HepG2 (cell line): ENCODE measurements around the gene NELL1. TPM values are rescaled to one million over a fixed set of nuclear protein-coding genes. Genes with fewer than 3 reads are reported as not detected.

Experiments
- ATAC-seq: fragments of 200-7000 bp; cut with Tn5 transposase; 3 replicates; pipeline ENCODE4 v1.9.1; 2020; ENCODE audit warnings: mild to moderate bottlenecking, moderate library complexity
- BruUV-seq: library from RNA; stranded (reverse); fragments of 400-500 nt; replicated peaks from 2 replicates; lab custom pipeline; 2021; lab: Mats Ljungman, UMichigan
- CTCF ChIA-PET: fragments of 300-600 bp; formaldehyde crosslinking; extraction: SDS; loops from one replicate; lab custom pipeline; 2021; ENCODE audit warnings: low total read pairs, inconsistent platforms, low intra/inter-chr PET ratio; lab: Yijun Ruan, JAX
- POLR2A ChIA-PET: fragments of 350-600 bp; sonication (Branson Sonifier 250); formaldehyde crosslinking; loops from one replicate; lab custom pipeline; 2020; ENCODE audit warnings: antibody characterized with exemption, inconsistent platforms; lab: Yijun Ruan, JAX
- DNase-seq: peaks from one replicate; pipeline ENCODE4 v3.0.0-alpha.2; 2015; ENCODE audit warnings: low spot score
- FAIRE-seq: peaks from 3 replicates; lab custom pipeline; 2011; peaks lifted over from hg19 to GRCh38; lab: Jason Lieb, UNC
- H2AFZ ChIP-seq: one replicate; pipeline ENCODE4 v1.6.1; 2011; ENCODE audit warnings: low read length, inconsistent platforms
- H3K27ac ChIP-seq: fragments of 300-600 bp; 3 replicates; pipeline ENCODE4 v1.8.0; 2011; ENCODE audit warnings: mixed run types, mild to moderate bottlenecking, mixed read lengths, low read length, inconsistent platforms; ENCODE audit not compliant: insufficient read depth; ENCODE audit errors: extremely low read length
- H3K27me3 ChIP-seq, 2 experiments: fragments of 200-600 bp in 1 of 2; 2 replicates in 1 of 2; 3 replicates in 1 of 2; pipeline versions ENCODE4 v1.6.0 to v1.8.0; 2011; ENCODE audit warnings: low read length in 2 of 2, mild to moderate bottlenecking in 2 of 2, moderate library complexity in 2 of 2, inconsistent platforms in 1 of 2; ENCODE audit not compliant: insufficient read depth in 2 of 2, control insufficient read depth in 1 of 2
- H3K36me3 ChIP-seq, 2 experiments: fragments of 200-600 bp in 1 of 2; replicated peaks in 1 of 2; 2 replicates in 1 of 2; 3 replicates in 1 of 2; pipeline versions ENCODE4 v1.5.1 to v1.8.0; 2011; ENCODE audit warnings: low read length in 2 of 2, inconsistent platforms in 1 of 2; ENCODE audit not compliant: insufficient read depth in 2 of 2, control insufficient read depth in 1 of 2
- H3K4me1 ChIP-seq: 2 replicates; pipeline ENCODE4 v1.5.1; 2012; ENCODE audit warnings: low read length, inconsistent platforms; ENCODE audit not compliant: insufficient read depth
- H3K4me2 ChIP-seq: 2 replicates; pipeline ENCODE4 v1.6.0; 2011; ENCODE audit warnings: low read depth, low read length, inconsistent platforms
- H3K4me3 ChIP-seq, 3 experiments: fragments of 200-600 bp in 1 of 3; sonication (generic), shearing (Covaris generic) in 1 of 3; replicated peaks in 1 of 3; 2 replicates each; pipeline ENCODE4 v1.5.1; 2011 to 2016; ENCODE audit warnings: low read length in 3 of 3, inconsistent platforms in 2 of 3, low read depth in 2 of 3, mild to moderate bottlenecking in 2 of 3, control low read depth in 1 of 3, mixed read lengths in 1 of 3; ENCODE audit not compliant: insufficient read depth in 1 of 3
- H3K79me2 ChIP-seq: one replicate; pipeline ENCODE4 v1.6.1; 2011; ENCODE audit warnings: low read length, inconsistent platforms; ENCODE audit not compliant: insufficient read depth
- H3K9ac ChIP-seq: 2 replicates; pipeline ENCODE4 v1.6.0; 2011; ENCODE audit warnings: mild to moderate bottlenecking, low read depth, low read length, inconsistent platforms; ENCODE audit not compliant: insufficient read depth
- H3K9me3 ChIP-seq: 2 replicates; pipeline ENCODE4 v1.5.1; 2012; ENCODE audit warnings: mild to moderate bottlenecking, low read length
- H4K20me1 ChIP-seq: 2 replicates; pipeline ENCODE4 v1.6.0; 2011; ENCODE audit warnings: inconsistent platforms, mild to moderate bottlenecking, low read length, moderate library complexity; ENCODE audit not compliant: insufficient read depth
- HMGA1 ChIP-seq: sonication (generic); formaldehyde crosslinking; conservative IDR thresholded peaks from 2 replicates; pipeline ENCODE4 v1.4.0; 2020; ENCODE audit warnings: missing genetic modification reagents
- PLSCR1 ChIP-seq: sonication (generic); formaldehyde crosslinking; IDR thresholded peaks from 2 replicates; pipeline ENCODE4 v1.5.0; 2020; ENCODE audit warnings: missing genetic modification reagents, mild to moderate bottlenecking, borderline replicate concordance
- REL ChIP-seq: sonication (generic); formaldehyde crosslinking; conservative IDR thresholded peaks from 2 replicates; pipeline ENCODE4 v1.8.0; 2022; ENCODE audit warnings: mild to moderate bottlenecking, missing genetic modification reagents, moderate library complexity
- RFX1 ChIP-seq: fragments of 450-650 bp; IDR thresholded peaks from 2 replicates; pipeline ENCODE4 v1.6.1; 2017
- ZNF329 ChIP-seq: sonication (generic); formaldehyde crosslinking; IDR thresholded peaks from 2 replicates; pipeline ENCODE4 v1.9.0; 2021; ENCODE audit warnings: low read depth, mild to moderate bottlenecking, missing genetic modification reagents
- ZNF709 ChIP-seq: sonication (generic); formaldehyde crosslinking; IDR thresholded peaks from 2 replicates; pipeline ENCODE4 v1.5.0; 2020; ENCODE audit warnings: mild to moderate bottlenecking, missing genetic modification reagents
- ZNF883 ChIP-seq: sonication (generic); formaldehyde crosslinking; IDR thresholded peaks from 2 replicates; pipeline ENCODE4 v1.5.1; 2020; ENCODE audit warnings: mild to moderate bottlenecking, missing genetic modification reagents; ENCODE audit errors: not compliant biosample characterization
- WGBS: methylation state at CpG from one replicate; pipeline ENCODE4 v1.1.6; 2017; ENCODE audit warnings: low lambda C conversion rate; 5-methylcytosine and 5-hydroxymethylcytosine counted together
- in situ Hi-C: cut with HindIII; loops from 2 replicates; pipeline ENCODE4 v1.10.0; 2017; ENCODE audit warnings: low pct_unique_long_range_greater_than_20kb; ENCODE audit not compliant: extremely low pct_ligation_motif_present
- intact Hi-C: fragments of 100-400 bp; cut with micrococcal nuclease; formaldehyde crosslinking; loops from one replicate; pipeline ENCODE4 v1.10.0; 2022; ENCODE audit not compliant: unreplicated experiment
- polyA plus RNA-seq, 8 experiments: library from polyadenylated mRNA; depleted of rRNA in 3 of 8; stranded (reverse) in 7 of 8; unstranded in 1 of 8; fragments of >200 nt; fragmentation: Illumina TruSeq in 4 of 8; extraction: Trizol in 4 of 8; gene quantifications; 2 replicates each; pipeline versions ENCODE4 v1.2.1 to v1.2.3, GENCODE V29; 2011 to 2016; ENCODE audit warnings: low read depth in 4 of 8, missing spikeins in 1 of 8, mixed read lengths in 1 of 8; ENCODE audit not compliant: insufficient read depth in 1 of 8
- total RNA-seq, 5 experiments: library from RNA; depleted of rRNA; stranded (reverse); fragments of >200 nt; fragmentation: Illumina TruSeq; extraction: Trizol; gene quantifications; 2 replicates each; pipeline ENCODE4 v1.2.3, GENCODE V29; 2016; ENCODE audit warnings: low read depth in 1 of 5
- TF ChIP-seq, protein P1 (sequence below): sonication (generic); formaldehyde crosslinking; IDR thresholded peaks from 2 replicates; pipeline ENCODE4 v1.4.0; 2020; ENCODE audit warnings: missing genetic modification reagents

The NELL1 gene
- total and polyA plus RNA-seq, 2 of the 13 experiments (the other 11 are each of a cell fraction or from before 2014, with no cell fraction given), result not detected

DNA sequence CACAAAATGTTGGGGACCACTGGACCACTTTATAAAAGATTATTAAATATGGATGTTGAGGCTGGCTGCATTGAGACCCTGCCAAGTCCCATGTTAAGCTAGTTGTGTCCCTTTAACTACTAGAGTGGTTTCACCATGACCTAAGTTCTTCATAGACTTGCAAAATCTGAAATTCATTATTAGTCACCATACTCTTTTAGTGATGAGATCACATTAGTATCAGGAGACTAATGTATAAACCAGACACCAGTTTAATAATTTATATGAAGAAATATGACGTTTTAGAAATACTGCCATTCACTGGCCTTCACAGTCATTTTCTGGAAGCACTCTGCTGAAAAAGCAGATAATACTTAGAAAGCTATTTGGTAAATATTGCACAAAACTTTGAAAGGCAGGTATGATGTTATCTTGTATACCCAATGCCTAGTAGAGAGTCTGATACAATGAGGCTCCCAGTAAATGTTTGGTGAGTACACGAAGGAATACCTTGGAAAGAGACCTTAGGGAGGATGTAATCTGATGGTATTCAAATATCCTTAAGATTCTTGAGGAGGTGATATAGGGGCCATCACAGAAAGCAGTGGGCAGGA lies 795.3 kb downstream of the NELL1 start:
- intact Hi-C loops, result no loop called here
- no peaks in the 10 kb centered on the region for H3K27me3 ChIP-seq
- no peak overlapping the region for H3K4me3 ChIP-seq
- POLR2A ChIA-PET, result no interaction called here
- ATAC-seq (no peak), DNase-seq (no peak), FAIRE-seq (no peak)
- H3K9ac ChIP-seq, result no peak overlapping the region
- H4K20me1 ChIP-seq, result no peaks in the 10 kb centered on the region
- H3K4me2 ChIP-seq, result no peak overlapping the region
- H3K9me3 ChIP-seq, result no peaks in the 10 kb centered on the region
- H3K79me2 ChIP-seq, result no peaks in the 10 kb centered on the region
- no TSS peak for BruUV-seq
- WGBS, result 2% methylated on average over 2 of the region's 2 CpGs
- H2AFZ ChIP-seq, result no peak overlapping the region
- in situ Hi-C loops, result no loop called here
- CTCF ChIA-PET, result no interaction called here
- no peaks in the 10 kb centered on the region for H3K4me1 ChIP-seq
- no peak overlapping the region for H3K27ac ChIP-seq
- H3K36me3 ChIP-seq, result no peaks in the 10 kb centered on the region
- TF ChIP-seq ZNF709 (CRISPR knock-in tag), result no peak

GRCh38 chr11:21465203-21465602 lies 795.8 kb downstream of the NELL1 start:
- Histone ChIP-seq H3K4me1 (no peaks in the 10 kb centered on the region), H4K20me1 (no peaks in the 10 kb centered on the region), H3K27me3 (no peaks in the 10 kb centered on the region), H3K36me3 (no peaks in the 10 kb centered on the region), H3K27ac (no peak overlapping the region), H2AFZ (no peak overlapping the region), H3K79me2 (no peaks in the 10 kb centered on the region), H3K4me3 (no peak overlapping the region), H3K9ac (no peak overlapping the region), H3K4me2 (no peak overlapping the region), H3K9me3 (no peaks in the 10 kb centered on the region)
- 58% methylated on average over 1 of the region's 1 CpG for WGBS
- ATAC-seq (no peak), FAIRE-seq (no peak), DNase-seq (no peak)
- in situ Hi-C loops, result no loop called here
- BruUV-seq, result no TSS peak
- intact Hi-C loops, result no loop called here
- CTCF ChIA-PET, result no interaction called here
- POLR2A ChIA-PET, result no interaction called here
- TF ChIP-seq PLSCR1 (CRISPR knock-in tag) (no peak), ZNF329 (no peak), REL (CRISPR knock-in tag) (no peak), HMGA1 (CRISPR knock-in tag) (no peak), ZNF883 (no peak), RFX1 (no peak)
- TF ChIP-seq, protein P1, sequence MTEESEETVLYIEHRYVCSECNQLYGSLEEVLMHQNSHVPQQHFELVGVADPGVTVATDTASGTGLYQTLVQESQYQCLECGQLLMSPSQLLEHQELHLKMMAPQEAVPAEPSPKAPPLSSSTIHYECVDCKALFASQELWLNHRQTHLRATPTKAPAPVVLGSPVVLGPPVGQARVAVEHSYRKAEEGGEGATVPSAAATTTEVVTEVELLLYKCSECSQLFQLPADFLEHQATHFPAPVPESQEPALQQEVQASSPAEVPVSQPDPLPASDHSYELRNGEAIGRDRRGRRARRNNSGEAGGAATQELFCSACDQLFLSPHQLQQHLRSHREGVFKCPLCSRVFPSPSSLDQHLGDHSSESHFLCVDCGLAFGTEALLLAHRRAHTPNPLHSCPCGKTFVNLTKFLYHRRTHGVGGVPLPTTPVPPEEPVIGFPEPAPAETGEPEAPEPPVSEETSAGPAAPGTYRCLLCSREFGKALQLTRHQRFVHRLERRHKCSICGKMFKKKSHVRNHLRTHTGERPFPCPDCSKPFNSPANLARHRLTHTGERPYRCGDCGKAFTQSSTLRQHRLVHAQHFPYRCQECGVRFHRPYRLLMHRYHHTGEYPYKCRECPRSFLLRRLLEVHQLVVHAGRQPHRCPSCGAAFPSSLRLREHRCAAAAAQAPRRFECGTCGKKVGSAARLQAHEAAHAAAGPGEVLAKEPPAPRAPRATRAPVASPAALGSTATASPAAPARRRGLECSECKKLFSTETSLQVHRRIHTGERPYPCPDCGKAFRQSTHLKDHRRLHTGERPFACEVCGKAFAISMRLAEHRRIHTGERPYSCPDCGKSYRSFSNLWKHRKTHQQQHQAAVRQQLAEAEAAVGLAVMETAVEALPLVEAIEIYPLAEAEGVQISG (CRISPR knock-in tag), result no peak
